GM12872 (cell line): Measurements from ENCODE around the gene INTS11.
A peak's percentile ranks its signal among the peaks of the same experiment; 100 is the strongest.

ENCODE experiments used
- CTCF ChIP-seq: IDR thresholded peaks from 3 replicates; pipeline ENCODE4 v1.5.1; 2011; ENCODE audit warnings: low read depth, mild to moderate bottlenecking, low read length, moderate library complexity; ENCODE audit not compliant: insufficient read depth

INTS11 gene

DNA sequence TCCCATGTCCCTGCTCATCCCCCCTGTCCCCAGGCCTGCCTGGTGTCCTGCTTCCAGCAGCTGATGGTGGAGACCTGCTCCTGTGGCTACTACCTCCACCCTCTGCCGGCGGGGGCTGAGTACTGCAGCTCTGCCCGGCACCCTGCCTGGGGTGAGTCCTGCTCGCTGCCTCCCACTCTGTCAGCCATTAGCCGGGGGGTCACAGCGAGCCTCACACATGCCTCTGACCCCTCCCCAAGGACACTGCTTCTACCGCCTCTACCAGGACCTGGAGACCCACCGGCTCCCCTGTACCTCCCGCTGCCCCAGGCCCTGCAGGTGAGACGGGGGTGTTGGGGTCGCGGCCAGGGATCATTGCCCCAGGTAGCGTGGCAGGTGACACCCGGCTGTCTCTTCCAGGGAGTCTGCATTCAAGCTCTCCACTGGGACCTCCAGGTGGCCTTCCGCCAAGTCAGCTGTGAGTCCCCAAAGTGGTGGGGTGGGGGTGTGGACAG is 34.2 kb downstream of the INTS11 start:
- TF ChIP-seq CTCF: peak; percentile 64; the same call in 2 of the 3 replicates

DNA sequence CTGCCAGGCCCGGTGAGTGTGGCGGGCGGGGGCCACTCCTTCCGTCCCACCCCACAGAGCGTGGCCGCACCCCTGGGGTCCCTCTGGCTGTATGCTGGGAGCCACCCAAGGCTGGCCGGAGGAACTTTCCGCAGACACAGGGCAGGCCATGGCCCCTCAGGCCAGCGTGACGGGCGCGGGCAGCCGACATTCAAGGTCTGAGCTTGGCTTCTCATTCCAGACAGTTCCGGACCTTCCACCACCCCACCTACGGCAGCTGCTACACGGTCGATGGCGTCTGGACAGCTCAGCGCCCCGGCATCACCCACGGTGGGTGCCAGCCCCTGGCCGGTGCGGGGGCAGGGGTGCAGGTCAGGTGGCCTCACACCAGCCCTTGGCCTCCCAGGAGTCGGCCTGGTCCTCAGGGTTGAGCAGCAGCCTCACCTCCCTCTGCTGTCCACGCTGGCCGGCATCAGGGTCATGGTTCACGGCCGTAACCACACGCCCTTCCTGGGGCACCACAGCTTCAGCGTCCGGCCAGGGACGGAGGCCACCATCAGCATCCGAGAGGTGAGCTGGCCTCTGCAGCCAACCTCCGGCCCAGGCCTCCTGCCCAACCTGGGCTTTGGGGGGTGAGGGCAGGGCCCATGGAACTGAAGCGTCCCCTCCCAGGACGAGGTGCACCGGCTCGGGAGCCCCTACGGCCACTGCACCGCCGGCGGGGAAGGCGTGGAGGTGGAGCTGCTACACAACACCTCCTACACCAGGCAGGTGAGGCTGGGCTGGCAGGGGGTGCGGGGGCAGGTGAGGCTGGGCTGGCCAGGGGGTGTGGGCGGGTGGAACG is 37.0 kb downstream of the INTS11 start:
- TF ChIP-seq CTCF: no peak

- no peak for TF ChIP-seq CTCF
Measured at GRCh38 chr1:1286313-1287261, 37.9 kb downstream of the INTS11 start.

- no peak for TF ChIP-seq CTCF
Measured at GRCh38 chr1:1285611-1286311, 38.7 kb downstream of the INTS11 start.

GRCh38 chr1:1285102-1285571 is 39.3 kb downstream of the INTS11 start:
- no peak for TF ChIP-seq CTCF

DNA sequence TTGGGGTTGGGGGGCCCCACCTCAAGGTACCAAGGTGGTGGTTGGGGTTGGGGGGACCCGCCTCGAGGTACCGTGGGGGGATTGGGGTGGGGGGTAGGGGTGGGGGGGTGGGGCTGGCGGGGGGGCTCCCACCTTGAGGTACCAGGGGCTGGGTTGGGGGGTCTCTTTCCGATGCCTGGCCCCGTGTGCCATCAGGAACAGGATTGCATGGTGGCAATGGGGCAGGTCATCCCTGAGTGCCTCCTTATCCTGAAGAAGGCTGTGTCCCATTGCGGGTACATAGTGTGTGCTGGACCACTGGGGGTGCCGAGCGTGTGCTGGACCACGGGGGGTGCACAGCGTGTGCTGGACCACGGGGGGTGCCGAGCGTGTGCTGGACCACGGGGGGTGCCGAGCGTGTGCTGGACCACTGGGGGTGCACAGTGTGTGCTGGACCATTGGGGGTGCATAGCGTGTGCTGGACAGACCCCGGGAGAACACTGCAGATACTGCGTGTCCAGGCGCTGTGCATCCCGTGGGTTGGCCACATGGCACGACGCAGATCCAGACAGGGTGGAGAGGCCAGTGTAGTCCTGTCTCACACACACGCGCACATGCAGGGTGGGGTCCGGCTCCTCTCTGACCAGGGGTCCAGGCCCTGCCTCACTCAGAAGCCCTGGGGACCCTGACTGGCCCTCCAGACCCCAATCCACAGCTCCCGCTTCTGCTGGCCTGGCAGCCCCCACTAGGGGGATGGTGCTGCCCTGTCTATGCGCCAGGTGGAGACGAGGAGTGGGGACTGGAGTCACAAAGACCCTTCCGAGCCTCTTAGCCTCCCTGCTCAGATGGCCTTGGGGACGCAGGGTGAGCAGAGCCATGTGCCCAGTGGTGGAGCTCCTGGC is 40.0 kb downstream of the INTS11 start:
- TF ChIP-seq CTCF: no peak
